GM21528 (cell line): ENCODE results near the gene ZNF485.
"Not testable (repeated sequence)": the region's sequence is repeated elsewhere in the genome, so short reads cannot be mapped to it uniquely, and the experiment has no call there.

Experiments
- ATAC-seq: cut with Tn5 transposase; IDR thresholded peaks from one replicate; pipeline ENCODE4 v1.9.1; 2021; ENCODE audit warnings: mild to moderate bottlenecking, moderate library complexity; ENCODE audit not compliant: unreplicated experiment, low FRiP score

The ZNF485 gene

DNA sequence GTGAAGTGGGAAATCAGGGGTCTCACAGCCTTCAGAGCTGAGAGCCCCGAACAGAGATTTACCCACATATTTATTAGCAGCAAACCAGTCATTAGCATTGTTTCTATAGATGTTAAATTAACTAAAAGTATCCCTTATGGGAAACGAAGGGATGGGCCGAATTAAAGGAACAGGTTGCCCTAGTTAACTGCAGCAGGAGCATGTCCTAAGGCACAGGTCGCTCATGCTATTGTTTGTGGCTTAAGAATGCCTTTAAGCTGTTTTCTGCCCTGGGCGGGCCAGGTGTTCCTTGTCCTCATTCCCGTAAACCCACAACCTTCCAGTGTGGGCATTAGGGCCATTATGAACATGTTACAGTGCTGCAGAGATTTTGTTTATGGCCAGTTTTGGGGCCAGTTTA, 4.7 kb upstream of the ZNF485 start:
- not testable (repeated sequence) for ATAC-seq

- peak; percentile 17 for ATAC-seq
Measured at GRCh38 chr10:43605850-43606322, 352 bp upstream of the ZNF485 start.

DNA sequence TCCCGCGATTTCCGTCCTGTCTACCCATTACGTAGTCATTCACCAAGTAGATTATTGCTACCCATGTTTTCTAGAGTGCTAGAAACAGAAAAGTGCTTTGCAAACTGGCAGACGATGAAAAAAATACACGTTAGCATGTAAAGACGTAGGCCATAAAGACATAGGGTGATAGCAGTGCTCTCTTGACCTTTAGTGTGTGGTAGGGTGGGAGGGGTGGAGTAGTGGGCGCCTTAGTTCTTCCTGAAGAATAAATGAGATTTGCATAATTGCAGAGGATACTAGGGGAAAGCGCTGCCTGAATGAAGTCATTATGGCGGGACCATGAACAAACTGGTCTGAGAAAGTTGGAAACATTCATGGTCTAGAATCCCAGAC, 948 bp downstream of the ZNF485 start:
- no peak for ATAC-seq

- no peak for ATAC-seq
Measured at GRCh38 chr10:43610636-43611035, 4.4 kb downstream of the ZNF485 start.

- no peak for ATAC-seq
Measured at GRCh38 chr10:43616697-43617370, 10.6 kb downstream of the ZNF485 start.

- no peak for ATAC-seq
Measured at GRCh38 chr10:43619368-43619767, 13.1 kb downstream of the ZNF485 start.

DNA sequence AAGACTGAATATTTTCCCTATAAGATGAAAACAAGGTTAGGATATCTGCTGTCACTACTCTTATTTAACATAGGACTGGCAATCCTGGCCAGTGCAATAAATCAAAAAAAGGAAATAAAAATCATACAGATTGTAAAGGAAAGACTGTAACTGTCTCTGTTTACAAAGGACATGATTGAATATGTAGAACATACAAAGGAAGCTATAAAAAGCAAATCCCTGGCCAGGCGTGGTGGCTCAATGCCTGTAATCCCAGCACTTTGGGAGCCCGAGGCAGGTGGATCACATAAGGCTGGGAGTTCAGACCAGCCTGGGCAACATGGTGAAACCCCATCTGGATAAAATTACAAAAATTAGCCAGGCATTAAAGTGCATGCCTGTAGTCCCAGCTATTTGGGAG, 15.8 kb downstream of the ZNF485 start:
- ATAC-seq = no peak

- no peak for ATAC-seq
Measured at GRCh38 chr10:43623351-43623750, 17.1 kb downstream of the ZNF485 start.

- no peak for ATAC-seq
Measured at GRCh38 chr10:43627942-43628341, 21.7 kb downstream of the ZNF485 start.

- no peak for ATAC-seq
Measured at GRCh38 chr10:43628956-43629355, 22.7 kb downstream of the ZNF485 start.

- ATAC-seq = not testable (repeated sequence)
Measured at GRCh38 chr10:43635816-43636215, 29.6 kb downstream of the ZNF485 start.

DNA sequence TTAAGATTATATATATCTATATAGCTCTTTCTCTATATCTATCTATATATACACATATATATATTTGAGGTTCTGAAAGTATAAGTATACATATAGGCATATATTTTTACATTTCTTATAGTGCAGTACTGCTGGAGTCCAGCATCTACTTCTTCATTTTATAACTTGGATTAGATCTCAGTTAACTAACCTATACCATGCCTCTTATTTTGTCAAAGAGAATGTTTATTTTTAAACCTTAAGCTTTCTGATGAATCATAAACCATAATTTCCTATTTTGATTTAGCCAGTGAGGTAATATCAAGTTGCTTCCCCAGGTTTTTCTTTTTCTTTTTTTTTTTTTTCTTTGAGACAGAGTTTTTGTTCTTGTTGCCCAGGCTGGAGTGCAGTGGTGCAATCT, 34.4 kb downstream of the ZNF485 start:
- ATAC-seq = no peak

DNA sequence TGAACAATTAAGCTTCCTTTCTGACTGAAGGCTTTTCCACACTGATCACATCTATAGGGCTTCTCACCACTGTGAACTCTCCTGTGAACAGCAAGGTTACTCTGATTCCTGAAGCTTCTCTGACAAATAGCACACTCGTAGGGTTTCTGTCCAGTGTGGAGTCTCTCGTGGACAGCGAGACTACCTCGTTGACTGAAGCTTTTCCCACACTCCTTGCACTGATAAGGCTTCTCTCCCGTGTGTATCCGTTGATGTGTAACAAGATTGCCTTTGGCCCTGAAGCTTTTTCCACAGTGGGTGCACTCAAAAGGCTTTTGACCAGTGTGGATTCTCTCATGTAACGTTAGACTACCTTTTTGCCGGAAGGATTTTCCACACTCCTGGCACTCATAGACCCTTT, 38.0 kb downstream of the ZNF485 start:
- ATAC-seq = no peak

DNA sequence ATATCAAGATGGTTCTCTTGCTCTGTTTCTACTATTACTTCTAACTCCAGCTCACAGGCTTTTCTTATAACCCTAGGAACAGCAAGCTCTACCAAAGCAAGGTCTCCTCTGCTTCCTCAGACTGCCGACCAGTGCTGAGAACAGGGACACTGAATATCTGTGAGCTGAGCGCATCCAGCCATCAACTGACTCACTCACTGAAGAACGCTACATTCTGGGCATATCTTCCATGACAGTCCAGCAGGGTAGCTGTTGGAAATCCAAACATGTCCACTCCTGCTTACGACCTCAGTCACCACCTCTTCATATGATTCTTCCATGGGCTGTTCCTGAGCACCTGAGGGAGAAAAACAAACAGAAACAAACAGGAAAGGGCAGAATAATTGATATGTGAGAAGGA, 39.6 kb downstream of the ZNF485 start:
- ATAC-seq = no peak

- ATAC-seq = no peak
Measured at GRCh38 chr10:43647576-43647975, 41.3 kb downstream of the ZNF485 start.

DNA sequence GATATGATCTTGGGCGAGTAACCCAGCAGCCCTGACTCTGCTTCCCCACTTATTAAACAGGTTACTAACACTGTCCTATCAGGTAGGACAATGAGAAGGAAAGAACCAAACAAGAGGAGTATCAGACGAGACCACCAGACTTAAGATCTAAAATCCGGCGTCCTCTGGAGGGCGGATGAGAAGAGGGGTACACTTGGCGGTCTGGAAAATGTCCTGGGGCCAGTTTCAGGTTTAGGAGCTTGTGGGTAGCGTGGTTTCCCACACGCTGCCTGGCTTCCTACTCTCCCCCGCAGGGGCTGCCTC, 41.8 kb downstream of the ZNF485 start:
- ATAC-seq = no peak

DNA sequence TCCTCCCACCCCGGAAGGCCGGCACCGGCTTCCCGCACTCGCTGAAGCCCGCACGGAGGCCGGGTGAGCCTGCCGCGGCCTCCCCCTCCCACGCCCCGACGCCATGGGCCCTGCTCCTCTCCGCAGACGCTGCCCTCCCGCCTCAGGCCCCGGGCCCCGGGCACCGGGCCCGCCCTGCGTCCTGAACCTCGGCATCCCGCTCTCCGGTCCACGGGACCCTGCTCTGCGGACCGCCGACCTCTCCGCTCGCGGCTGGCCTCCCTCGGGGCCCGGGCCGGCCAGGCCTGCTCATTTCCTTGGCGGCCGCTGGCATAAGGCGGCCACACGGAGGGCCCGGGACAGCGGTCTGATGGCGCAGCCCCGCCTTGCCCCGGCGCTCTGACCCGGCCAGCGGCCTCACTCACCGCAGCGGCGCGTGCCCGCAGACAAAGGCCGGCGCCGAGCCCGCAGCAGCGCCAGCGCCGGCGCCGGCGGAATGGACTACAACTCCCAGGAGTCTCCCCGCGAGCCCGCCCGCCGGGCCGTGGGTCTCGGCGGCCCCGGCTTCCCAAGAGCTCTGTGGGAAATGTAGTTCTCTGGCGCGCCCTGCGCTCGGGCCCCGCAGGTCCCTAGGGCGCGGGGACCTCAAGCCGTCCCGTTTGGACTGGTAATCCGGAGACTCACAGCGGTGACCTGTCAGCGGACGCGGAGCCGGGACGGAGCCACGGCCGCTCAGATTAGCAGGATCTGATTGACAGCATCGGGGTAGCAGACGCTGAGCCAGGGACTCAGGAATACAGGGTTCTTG, 42.4 kb downstream of the ZNF485 start, which contains the start of gene ZNF32:
Gene ZNF32 (minus strand): TSS at position 484 of the 787 bp plus-strand sequence. CDS start 2,748 bp downstream, outside the sequence.
- ATAC-seq = peak; percentile 100

DNA sequence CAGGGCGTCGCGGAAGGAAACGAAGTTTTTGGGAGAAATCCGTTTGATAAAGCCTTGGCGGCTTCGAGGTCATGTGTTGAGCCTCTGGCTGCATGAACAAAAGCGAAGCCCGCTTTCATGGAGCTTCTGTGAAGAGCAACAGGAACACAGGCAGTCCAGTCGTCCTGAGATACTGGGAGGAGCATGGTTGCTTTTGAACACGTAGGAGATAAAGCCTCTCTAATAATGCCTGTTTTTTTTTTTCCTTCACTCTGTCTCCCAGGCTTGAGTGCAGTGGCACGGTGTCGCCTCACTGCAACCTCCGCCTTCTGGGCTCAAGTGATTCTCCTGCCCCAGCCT, 42.9 kb downstream of the ZNF485 start:
- no peak for ATAC-seq

DNA sequence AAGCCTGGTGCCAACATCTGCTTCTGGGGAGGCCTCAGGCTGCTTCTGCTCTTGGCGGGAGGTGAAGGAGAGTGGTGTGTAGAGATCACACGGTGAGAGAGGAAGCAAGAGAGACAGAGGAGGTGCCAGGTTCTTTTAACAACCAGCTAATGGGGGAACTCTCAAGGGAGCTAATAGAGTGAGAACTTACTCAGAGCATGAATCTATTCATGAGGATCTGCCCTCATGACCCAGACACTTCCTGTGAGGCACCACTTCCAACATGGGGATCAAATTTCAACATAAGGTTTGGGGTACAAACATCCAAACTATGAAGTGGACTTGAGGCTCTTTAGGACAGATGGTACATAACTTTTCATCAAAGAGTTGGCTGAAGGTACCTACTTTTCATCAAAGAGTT, 47.5 kb downstream of the ZNF485 start:
- ATAC-seq = no peak

DNA sequence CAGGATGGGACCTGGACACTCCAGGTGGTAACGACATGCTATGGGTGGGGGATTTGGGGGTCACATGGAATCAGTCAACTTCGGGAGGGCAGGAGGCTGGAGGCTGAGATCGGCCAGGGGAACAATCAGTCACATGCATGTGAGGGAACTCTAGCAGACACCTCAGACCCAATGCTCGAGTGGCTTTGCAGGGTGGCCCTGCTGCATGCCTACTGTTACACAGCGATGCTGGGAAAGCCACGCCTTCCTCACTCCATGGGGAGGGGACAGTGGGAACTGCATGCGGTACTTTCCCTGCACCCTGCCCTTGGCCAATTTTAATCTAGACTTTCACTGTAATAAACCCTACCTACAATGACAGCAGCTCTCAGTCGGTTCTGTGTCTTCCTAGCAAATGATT, 49.1 kb downstream of the ZNF485 start:
- no peak for ATAC-seq

- ATAC-seq = no peak
Measured at GRCh38 chr10:43658227-43658626, 52.0 kb downstream of the ZNF485 start.

DNA sequence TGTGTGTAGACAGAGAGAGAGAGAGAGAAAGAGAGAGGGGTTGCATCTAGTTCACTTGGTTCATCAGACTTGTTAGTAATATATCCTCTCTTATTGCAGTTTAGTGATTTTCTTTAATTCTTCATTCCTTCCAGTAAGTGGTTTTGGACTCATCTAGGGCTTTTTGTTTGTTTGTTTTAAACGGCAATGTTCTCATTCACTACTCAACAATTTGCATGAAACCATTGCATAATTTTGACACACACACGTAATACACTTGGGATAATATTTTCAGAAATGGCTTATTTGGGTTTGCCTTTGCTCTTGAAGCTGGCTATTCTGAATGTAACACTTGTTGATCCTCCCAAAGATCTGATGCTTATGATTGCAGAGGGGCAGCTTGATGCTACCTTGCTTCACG, 58.8 kb downstream of the ZNF485 start:
- no peak for ATAC-seq
